ENCODE measurements around the gene SETBP1. TPM values are rescaled to one million over a fixed set of nuclear protein-coding genes. Genes with fewer than 3 reads are reported as not detected.

Gene SETBP1
- total and polyA plus RNA-seq, 2 of the 13 experiments (the other 11 are each of a cell fraction or from before 2014, with no cell fraction given) = 0.18 to 0.65 TPM

DNA sequence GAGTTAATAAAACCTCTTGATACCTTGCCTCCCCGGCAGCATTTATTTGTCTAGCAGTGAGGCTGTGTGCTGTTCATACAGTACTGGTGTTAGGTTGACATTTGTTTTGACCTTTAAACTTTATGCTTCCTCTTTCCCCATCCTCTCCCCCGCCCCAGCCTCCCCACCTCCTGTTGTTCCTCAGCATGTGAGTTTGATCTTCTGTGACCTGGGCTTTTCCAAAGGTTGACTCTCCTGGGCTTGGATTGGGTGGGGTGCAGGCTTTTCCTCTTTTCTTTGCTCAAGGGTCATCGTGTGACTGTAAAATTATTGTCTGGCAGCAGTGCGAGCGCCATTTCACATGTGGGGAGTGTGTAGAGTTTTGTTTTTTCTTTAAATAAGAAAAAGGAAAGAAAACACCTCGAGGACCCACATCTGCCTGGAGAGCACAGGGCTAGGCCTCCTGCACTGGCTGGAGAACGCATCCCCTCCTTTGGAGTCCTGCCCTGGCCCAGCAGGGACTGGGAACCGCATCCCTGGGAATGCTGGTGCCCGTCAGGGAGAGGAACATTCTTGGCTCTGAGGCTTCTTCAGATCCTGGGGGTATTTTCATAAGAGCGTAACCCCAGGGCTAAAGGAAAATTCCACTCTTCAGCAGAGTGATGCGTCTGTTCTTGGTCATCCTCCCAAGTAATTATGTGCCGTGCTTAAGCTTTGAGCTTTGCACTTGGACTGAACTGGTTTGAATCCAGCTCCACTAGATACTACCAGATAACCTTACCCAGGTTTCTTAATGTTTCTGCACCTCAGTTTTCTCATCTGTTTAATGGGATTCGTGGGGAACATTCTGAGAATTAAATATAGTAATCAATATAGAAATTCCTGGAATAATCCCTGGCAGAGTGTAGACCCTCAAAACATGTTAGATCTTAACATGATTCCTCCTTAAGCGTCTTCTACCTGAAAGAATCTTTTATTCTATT lies 91.5 kb downstream of the SETBP1 start (continued):
- TF ChIP-seq, protein P1, sequence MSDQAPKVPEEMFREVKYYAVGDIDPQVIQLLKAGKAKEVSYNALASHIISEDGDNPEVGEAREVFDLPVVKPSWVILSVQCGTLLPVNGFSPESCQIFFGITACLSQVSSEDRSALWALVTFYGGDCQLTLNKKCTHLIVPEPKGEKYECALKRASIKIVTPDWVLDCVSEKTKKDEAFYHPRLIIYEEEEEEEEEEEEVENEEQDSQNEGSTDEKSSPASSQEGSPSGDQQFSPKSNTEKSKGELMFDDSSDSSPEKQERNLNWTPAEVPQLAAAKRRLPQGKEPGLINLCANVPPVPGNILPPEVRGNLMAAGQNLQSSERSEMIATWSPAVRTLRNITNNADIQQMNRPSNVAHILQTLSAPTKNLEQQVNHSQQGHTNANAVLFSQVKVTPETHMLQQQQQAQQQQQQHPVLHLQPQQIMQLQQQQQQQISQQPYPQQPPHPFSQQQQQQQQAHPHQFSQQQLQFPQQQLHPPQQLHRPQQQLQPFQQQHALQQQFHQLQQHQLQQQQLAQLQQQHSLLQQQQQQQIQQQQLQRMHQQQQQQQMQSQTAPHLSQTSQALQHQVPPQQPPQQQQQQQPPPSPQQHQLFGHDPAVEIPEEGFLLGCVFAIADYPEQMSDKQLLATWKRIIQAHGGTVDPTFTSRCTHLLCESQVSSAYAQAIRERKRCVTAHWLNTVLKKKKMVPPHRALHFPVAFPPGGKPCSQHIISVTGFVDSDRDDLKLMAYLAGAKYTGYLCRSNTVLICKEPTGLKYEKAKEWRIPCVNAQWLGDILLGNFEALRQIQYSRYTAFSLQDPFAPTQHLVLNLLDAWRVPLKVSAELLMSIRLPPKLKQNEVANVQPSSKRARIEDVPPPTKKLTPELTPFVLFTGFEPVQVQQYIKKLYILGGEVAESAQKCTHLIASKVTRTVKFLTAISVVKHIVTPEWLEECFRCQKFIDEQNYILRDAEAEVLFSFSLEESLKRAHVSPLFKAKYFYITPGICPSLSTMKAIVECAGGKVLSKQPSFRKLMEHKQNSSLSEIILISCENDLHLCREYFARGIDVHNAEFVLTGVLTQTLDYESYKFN (CRISPR knock-in tag; conservative IDR thresholded peaks at IDR 0.05) = peak; percentile 81
- TF ChIP-seq BORCS8-MEF2B (CRISPR knock-in tag; IDR thresholded peaks at IDR 0.05) = no peak
- TF ChIP-seq ZNF232 (CRISPR knock-in tag; IDR thresholded peaks at IDR 0.05; ENCODE audit: borderline replicate concordance) = no peak
- peak; percentile 87 for TF ChIP-seq RARA (CRISPR knock-in tag; IDR thresholded peaks at IDR 0.05)
- TF ChIP-seq GPN1 (CRISPR knock-in tag; IDR thresholded peaks at IDR 0.05; ENCODE audit: borderline replicate concordance) = no peak

DNA sequence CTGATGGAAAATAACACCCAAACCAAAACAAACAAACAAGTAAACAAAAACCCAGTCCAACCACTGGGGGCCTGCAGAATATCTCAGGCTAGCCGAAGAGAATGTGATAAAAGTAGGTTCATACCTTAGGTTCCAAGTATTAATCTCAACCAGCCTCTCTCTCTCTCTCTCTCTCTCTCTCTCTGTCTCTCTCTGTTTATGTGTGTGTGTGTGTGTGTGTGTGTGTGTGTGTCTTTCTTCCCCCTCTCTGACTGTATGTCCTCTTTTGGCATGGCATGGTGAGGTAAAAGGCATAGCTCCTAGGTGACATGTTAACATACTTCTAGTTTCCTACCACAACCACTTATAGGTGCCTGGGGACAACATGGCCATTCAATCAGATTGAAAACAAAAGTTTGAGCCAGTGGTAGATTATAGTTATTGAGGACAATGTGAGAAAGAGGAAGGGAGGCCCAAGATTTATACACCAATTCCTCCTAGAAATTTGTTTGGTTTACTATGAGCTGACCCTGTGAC lies 93.0 kb downstream of the SETBP1 start:
- BruUV-seq (replicated peaks) = no TSS peak
- TF ChIP-seq ZNF121 (CRISPR knock-in tag; IDR thresholded peaks at IDR 0.05) (no peak), POLR2A (IDR thresholded peaks at IDR 0.05; ENCODE audit: insufficient read depth in 1 of 2, low read depth in 2 of 2, low read length in 2 of 2) (no peak), SNRNP70 (IDR thresholded peaks at IDR 0.05; ENCODE audit: low read depth, low read length) (no peak), ARHGAP35 (CRISPR knock-in tag; IDR thresholded peaks at IDR 0.05; ENCODE audit: borderline replicate concordance) (no peak), ZNF549 (CRISPR knock-in tag; IDR thresholded peaks at IDR 0.05) (no peak), NCOR1 (IDR thresholded peaks at IDR 0.05; ENCODE audit: borderline replicate concordance, low read length) (no peak)
- TF ChIP-seq, protein P2, sequence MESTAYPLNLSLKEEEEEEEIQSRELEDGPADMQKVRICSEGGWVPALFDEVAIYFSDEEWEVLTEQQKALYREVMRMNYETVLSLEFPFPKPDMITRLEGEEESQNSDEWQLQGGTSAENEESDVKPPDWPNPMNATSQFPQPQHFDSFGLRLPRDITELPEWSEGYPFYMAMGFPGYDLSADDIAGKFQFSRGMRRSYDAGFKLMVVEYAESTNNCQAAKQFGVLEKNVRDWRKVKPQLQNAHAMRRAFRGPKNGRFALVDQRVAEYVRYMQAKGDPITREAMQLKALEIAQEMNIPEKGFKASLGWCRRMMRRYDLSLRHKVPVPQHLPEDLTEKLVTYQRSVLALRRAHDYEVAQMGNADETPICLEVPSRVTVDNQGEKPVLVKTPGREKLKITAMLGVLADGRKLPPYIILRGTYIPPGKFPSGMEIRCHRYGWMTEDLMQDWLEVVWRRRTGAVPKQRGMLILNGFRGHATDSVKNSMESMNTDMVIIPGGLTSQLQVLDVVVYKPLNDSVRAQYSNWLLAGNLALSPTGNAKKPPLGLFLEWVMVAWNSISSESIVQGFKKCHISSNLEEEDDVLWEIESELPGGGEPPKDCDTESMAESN (CRISPR knock-in tag; conservative IDR thresholded peaks at IDR 0.05) = no peak
- TF ChIP-seq, protein P3, sequence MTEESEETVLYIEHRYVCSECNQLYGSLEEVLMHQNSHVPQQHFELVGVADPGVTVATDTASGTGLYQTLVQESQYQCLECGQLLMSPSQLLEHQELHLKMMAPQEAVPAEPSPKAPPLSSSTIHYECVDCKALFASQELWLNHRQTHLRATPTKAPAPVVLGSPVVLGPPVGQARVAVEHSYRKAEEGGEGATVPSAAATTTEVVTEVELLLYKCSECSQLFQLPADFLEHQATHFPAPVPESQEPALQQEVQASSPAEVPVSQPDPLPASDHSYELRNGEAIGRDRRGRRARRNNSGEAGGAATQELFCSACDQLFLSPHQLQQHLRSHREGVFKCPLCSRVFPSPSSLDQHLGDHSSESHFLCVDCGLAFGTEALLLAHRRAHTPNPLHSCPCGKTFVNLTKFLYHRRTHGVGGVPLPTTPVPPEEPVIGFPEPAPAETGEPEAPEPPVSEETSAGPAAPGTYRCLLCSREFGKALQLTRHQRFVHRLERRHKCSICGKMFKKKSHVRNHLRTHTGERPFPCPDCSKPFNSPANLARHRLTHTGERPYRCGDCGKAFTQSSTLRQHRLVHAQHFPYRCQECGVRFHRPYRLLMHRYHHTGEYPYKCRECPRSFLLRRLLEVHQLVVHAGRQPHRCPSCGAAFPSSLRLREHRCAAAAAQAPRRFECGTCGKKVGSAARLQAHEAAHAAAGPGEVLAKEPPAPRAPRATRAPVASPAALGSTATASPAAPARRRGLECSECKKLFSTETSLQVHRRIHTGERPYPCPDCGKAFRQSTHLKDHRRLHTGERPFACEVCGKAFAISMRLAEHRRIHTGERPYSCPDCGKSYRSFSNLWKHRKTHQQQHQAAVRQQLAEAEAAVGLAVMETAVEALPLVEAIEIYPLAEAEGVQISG (CRISPR knock-in tag; IDR thresholded peaks at IDR 0.05) = no peak

More for the DNA sequence above, 93.0 kb downstream of the SETBP1 start:
- Histone ChIP-seq H2AFZ (ENCODE audit: low read length) (no peak overlapping the region), H3K27ac (ENCODE audit: extremely low read length, insufficient read depth, low read length) (no peak overlapping the region), H3K27me3 (ENCODE audit: control insufficient read depth in 1 of 2, insufficient read depth in 2 of 2, low read length in 2 of 2) (0 out of 5 replicates have a peak, but pooled peaks cover 0 to 5% of the 10 kb centered on the region in 2 experiments), H3K4me2 (ENCODE audit: low read depth, low read length) (no peak overlapping the region), H4K20me1 (ENCODE audit: insufficient read depth, low read length) (no peaks in the 10 kb centered on the region), H3K4me3 (replicated peaks in 1 of 3; ENCODE audit: insufficient read depth in 1 of 3, low read depth in 2 of 3, low read length in 3 of 3) (no peak overlapping the region), H3K9me3 (ENCODE audit: low read length) (no peaks in the 10 kb centered on the region), H3K4me1 (ENCODE audit: insufficient read depth, low read length) (peaks cover 51% of the 10 kb centered on the region), H3K9ac (ENCODE audit: insufficient read depth, low read depth, low read length) (no peak overlapping the region), H3K79me2 (ENCODE audit: insufficient read depth, low read length) (no peaks in the 10 kb centered on the region), H3K36me3 (replicated peaks in 1 of 2; ENCODE audit: control insufficient read depth in 1 of 2, insufficient read depth in 2 of 2, low read length in 2 of 2) (no peaks in the 10 kb centered on the region)
- CTCF ChIA-PET (ENCODE audit: low intra/inter-chr PET ratio, low total read pairs) = no interaction called here
- no peak for ATAC-seq
- intact Hi-C loops (cut with micrococcal nuclease; ENCODE audit: unreplicated experiment) (no loop called here), in situ Hi-C loops (cut with HindIII; ENCODE audit: extremely low pct_ligation_motif_present, low pct_unique_long_range_greater_than_20kb) (no loop called here)
- no peak for FAIRE-seq
- no peak for DNase-seq (ENCODE audit: low spot score)
- WGBS (ENCODE audit: low lambda C conversion rate) = 68% methylated on average over 1 of the region's 1 CpG
- POLR2A ChIA-PET = no interaction called here
